Measurements from ENCODE around the gene PDE3A. TPM values are rescaled to one million over a fixed set of nuclear protein-coding genes. Genes with fewer than 3 reads are reported as not detected.

The PDE3A gene
- total and polyA plus RNA-seq, 2 experiments from 2014 or later = 11.1 to 61.6 TPM

GRCh38 chr12:20367583-20368113, 689 bp upstream of the PDE3A start:
- 17% methylated on average over 3 of the region's 3 CpGs for WGBS (ENCODE audit: low lambda C conversion rate, missing lambda C conversion rate)
- peaks cover 23% of the 10 kb centered on the region for H3K79me2 ChIP-seq

GRCh38 chr12:20368651-20369304, 441 bp downstream of the PDE3A start:
- WGBS (ENCODE audit: low lambda C conversion rate, missing lambda C conversion rate) = 4% methylated on average over 32 of the region's 50 CpGs
- Histone ChIP-seq H3K36me3 (replicated peaks; ENCODE audit: insufficient read depth, low read depth) (no peaks in the 10 kb centered on the region), H3K27ac (peak overlapping the region; percentile 93), H3K4me3 (peak overlapping the region; percentile 35), H3K27me3 (peaks cover 3% of the 10 kb centered on the region), H2AFZ (peak overlapping the region; percentile 59), H3K9me2 (replicated peaks; ENCODE audit: insufficient read depth) (no peaks in the 10 kb centered on the region), H3K4me2 (peak overlapping the region; percentile 71), H4K20me1 (ENCODE audit: insufficient read depth, poor library complexity, severe bottlenecking) (peaks cover 10% of the 10 kb centered on the region), H3K79me2 (peaks cover 34% of the 10 kb centered on the region), H3K4me1 (ENCODE audit: insufficient read depth) (peaks cover 6% of the 10 kb centered on the region), H3K9me3 (ENCODE audit: low read depth) (no peaks in the 10 kb centered on the region)
- no peak for TF ChIP-seq EZH2phosphoT487 (IDR thresholded peaks at IDR 0.05; ENCODE audit: low read depth, severe bottlenecking, unreplicated experiment)
- TF ChIP-seq CTCF (IDR thresholded peaks at IDR 0.05; ENCODE audit: poor library complexity) = no peak
- TF ChIP-seq EZH2 (IDR thresholded peaks at IDR 0.05; ENCODE audit: borderline replicate concordance) = no peak
- peak; percentile 63 for DNase-seq (ENCODE audit: low spot score)

More at GRCh38 chr12:20367583-20368113, 689 bp upstream of the PDE3A start:
- Histone ChIP-seq H3K27ac (peak overlapping the region; percentile 93), H2AFZ (peak overlapping the region; percentile 1), H3K36me3 (replicated peaks; ENCODE audit: insufficient read depth, low read depth) (no peaks in the 10 kb centered on the region), H4K20me1 (ENCODE audit: insufficient read depth, poor library complexity, severe bottlenecking) (peaks cover 10% of the 10 kb centered on the region), H3K4me1 (ENCODE audit: insufficient read depth) (no peaks in the 10 kb centered on the region), H3K4me3 (peak overlapping the region; percentile 35), H3K4me2 (peak overlapping the region; percentile 71), H3K27me3 (peaks cover 3% of the 10 kb centered on the region), H3K9me2 (replicated peaks; ENCODE audit: insufficient read depth) (no peaks in the 10 kb centered on the region), H3K9me3 (ENCODE audit: low read depth) (no peaks in the 10 kb centered on the region)
- DNase-seq (ENCODE audit: low spot score) = no peak
- TF ChIP-seq EZH2 (IDR thresholded peaks at IDR 0.05; ENCODE audit: borderline replicate concordance) = no peak
- no peak for TF ChIP-seq CTCF (IDR thresholded peaks at IDR 0.05; ENCODE audit: poor library complexity)
- no peak for TF ChIP-seq EZH2phosphoT487 (IDR thresholded peaks at IDR 0.05; ENCODE audit: low read depth, severe bottlenecking, unreplicated experiment)

- peaks cover 41% of the 10 kb centered on the region for H3K79me2 ChIP-seq
- H3K4me1 ChIP-seq (ENCODE audit: insufficient read depth) = peaks cover 6% of the 10 kb centered on the region
- DNase-seq (ENCODE audit: low spot score) = peak; percentile 81
- no peak for TF ChIP-seq EZH2phosphoT487 (IDR thresholded peaks at IDR 0.05; ENCODE audit: low read depth, severe bottlenecking, unreplicated experiment)
- H3K27me3 ChIP-seq = peaks cover 3% of the 10 kb centered on the region
- H3K4me3 ChIP-seq = peak overlapping the region; percentile 35
- peak overlapping the region; percentile 71 for H3K4me2 ChIP-seq
- H4K20me1 ChIP-seq (ENCODE audit: insufficient read depth, poor library complexity, severe bottlenecking) = peaks cover 10% of the 10 kb centered on the region
- H3K9me3 ChIP-seq (ENCODE audit: low read depth) = no peaks in the 10 kb centered on the region
- peak overlapping the region; percentile 55 for H2AFZ ChIP-seq
- H3K9me2 ChIP-seq (replicated peaks; ENCODE audit: insufficient read depth) = no peaks in the 10 kb centered on the region
- H3K36me3 ChIP-seq (replicated peaks; ENCODE audit: insufficient read depth, low read depth) = no peaks in the 10 kb centered on the region
- H3K27ac ChIP-seq = peak overlapping the region; percentile 93
- under 1% methylated on average over 45 of the region's 63 CpGs for WGBS (ENCODE audit: low lambda C conversion rate, missing lambda C conversion rate)
Observed at GRCh38 chr12:20369305-20370013, 1.1 kb downstream of the PDE3A start.

GRCh38 chr12:20370014-20370386, 1.7 kb downstream of the PDE3A start:
- under 1% methylated on average over 21 of the region's 21 CpGs for WGBS (ENCODE audit: low lambda C conversion rate, missing lambda C conversion rate)
- H3K27me3 ChIP-seq = peaks cover 3% of the 10 kb centered on the region
- no peak for TF ChIP-seq EZH2phosphoT487 (IDR thresholded peaks at IDR 0.05; ENCODE audit: low read depth, severe bottlenecking, unreplicated experiment)
- TF ChIP-seq CTCF (IDR thresholded peaks at IDR 0.05; ENCODE audit: poor library complexity) = no peak
- no peak for TF ChIP-seq EZH2 (IDR thresholded peaks at IDR 0.05; ENCODE audit: borderline replicate concordance)

More at GRCh38 chr12:20370014-20370386, 1.7 kb downstream of the PDE3A start:
- Histone ChIP-seq H3K36me3 (replicated peaks; ENCODE audit: insufficient read depth, low read depth) (no peaks in the 10 kb centered on the region), H3K9me2 (replicated peaks; ENCODE audit: insufficient read depth) (no peaks in the 10 kb centered on the region), H3K27ac (peak overlapping the region; percentile 93), H2AFZ (peak overlapping the region; percentile 55), H3K79me2 (peaks cover 47% of the 10 kb centered on the region), H3K4me1 (ENCODE audit: insufficient read depth) (peaks cover 6% of the 10 kb centered on the region), H3K4me3 (peak overlapping the region; percentile 35), H4K20me1 (ENCODE audit: insufficient read depth, poor library complexity, severe bottlenecking) (peaks cover 10% of the 10 kb centered on the region), H3K4me2 (peak overlapping the region; percentile 71), H3K9me3 (ENCODE audit: low read depth) (no peaks in the 10 kb centered on the region)
- peak; percentile 45 for DNase-seq (ENCODE audit: low spot score)

Measured in hepatocyte (in vitro differentiated cells).